Measurements from ENCODE around the gene APOF.
"Not testable (repeated sequence)": the region's sequence is repeated elsewhere in the genome, so short reads cannot be mapped to it uniquely, and the experiment has no call there.

APOF gene

GRCh38 chr12:56324206-56324605, 38.5 kb downstream of the APOF start:
- no peak overlapping the region for H3K27ac Mint-ChIP-seq
- DNase-seq, result no peak
- H3K4me3 Mint-ChIP-seq, result no peak overlapping the region
- H3K4me1 Mint-ChIP-seq, result peaks cover 9% of the 10 kb centered on the region
- ATAC-seq, result no peak
- H3K9me3 Mint-ChIP-seq, result no peaks in the 10 kb centered on the region
- no peaks in the 10 kb centered on the region for H3K27me3 Mint-ChIP-seq

- not testable (repeated sequence) for H3K27ac Mint-ChIP-seq, H3K9me3 Mint-ChIP-seq, H3K27me3 Mint-ChIP-seq, H3K4me3 Mint-ChIP-seq, DNase-seq, ATAC-seq
- peaks cover 10% of the 10 kb centered on the region for H3K4me1 Mint-ChIP-seq
Observed at GRCh38 chr12:56321610-56322009, 41.0 kb downstream of the APOF start.

GRCh38 chr12:56321027-56321426, 41.6 kb downstream of the APOF start:
- peak overlapping the region in 1 of 2 donors; percentile 57 for H3K27ac Mint-ChIP-seq
- H3K4me3 Mint-ChIP-seq, result no peak overlapping the region
- H3K27me3 Mint-ChIP-seq, result no peaks in the 10 kb centered on the region
- ATAC-seq (peak; percentile 5), DNase-seq (peak in 1 of 2 donors; percentile 15)
- peaks cover 7% of the 10 kb centered on the region for H3K4me1 Mint-ChIP-seq
- H3K9me3 Mint-ChIP-seq, result no peaks in the 10 kb centered on the region

- Mint-ChIP-seq H3K9me3 (no peaks in the 10 kb centered on the region), H3K4me1 (peaks cover 25% of the 10 kb centered on the region), H3K27ac (no peak overlapping the region), H3K4me3 (no peak overlapping the region), H3K27me3 (no peaks in the 10 kb centered on the region)
- no peak for ATAC-seq
- no peak for DNase-seq
Observed at GRCh38 chr12:56317675-56318074, 45.0 kb downstream of the APOF start.

GRCh38 chr12:56315622-56316473, 46.8 kb downstream of the APOF start, which contains the start of gene CNPY2:
Gene CNPY2 (minus strand): TSS chr12:56315988. CDS start chr12:56315217, 771 bp downstream.
- Mint-ChIP-seq H3K27ac (peak within 1 kb of the TSS; percentile 97 to 100), H3K4me3 (peak within 1 kb of the TSS; percentile 95 to 100), H3K9me3 (no peaks in the 10 kb centered on the region), H3K27me3 (no peaks in the 10 kb centered on the region), H3K4me1 (peaks cover 25% of the 10 kb centered on the region)
- peak; percentile 93 to 94 for DNase-seq
- ATAC-seq, result peak; percentile 94

GRCh38 chr12:56315249-56315621, 47.4 kb downstream of the APOF start:
- Mint-ChIP-seq H3K27ac (peak overlapping the region; percentile 97 to 100), H3K27me3 (no peaks in the 10 kb centered on the region), H3K9me3 (no peaks in the 10 kb centered on the region), H3K4me3 (peak overlapping the region; percentile 95 to 100), H3K4me1 (peaks cover 25% of the 10 kb centered on the region)
- ATAC-seq (peak; percentile 1), DNase-seq (peak in 1 of 2 donors; percentile 22)

GRCh38 chr12:56311003-56311402, 51.7 kb downstream of the APOF start:
- H3K27ac Mint-ChIP-seq, result peak overlapping the region in 1 of 2 donors; percentile 89
- no peaks in the 10 kb centered on the region for H3K27me3 Mint-ChIP-seq
- H3K4me1 Mint-ChIP-seq, result peaks cover 18% of the 10 kb centered on the region
- DNase-seq, result no peak
- ATAC-seq, result no peak
- no peak overlapping the region for H3K4me3 Mint-ChIP-seq
- H3K9me3 Mint-ChIP-seq, result no peaks in the 10 kb centered on the region

Measured in stimulated activated naive CD8-positive, alpha-beta T cell treated with anti-CD3 and anti-CD28 coated beads, Interleukin-15, amount 100 ng/mL, for 72 hours (primary cell).